Stimulated activated CD8-positive, alpha-beta memory T cell treated with anti-CD3 and anti-CD28 coated beads, Interleukin-7, amount 100 ng/mL, for 24 hours (primary cell): Measurements from ENCODE around the gene RITA1.
"Not testable (repeated sequence)": the region's sequence is repeated elsewhere in the genome, so short reads cannot be mapped to it uniquely, and the experiment has no call there.

Experiments
- DNase-seq: peaks from one replicate; pipeline ENCODE4 v3.0.0-alpha.2; 2020; ENCODE audit warnings: low read depth

Gene RITA1, protein sequence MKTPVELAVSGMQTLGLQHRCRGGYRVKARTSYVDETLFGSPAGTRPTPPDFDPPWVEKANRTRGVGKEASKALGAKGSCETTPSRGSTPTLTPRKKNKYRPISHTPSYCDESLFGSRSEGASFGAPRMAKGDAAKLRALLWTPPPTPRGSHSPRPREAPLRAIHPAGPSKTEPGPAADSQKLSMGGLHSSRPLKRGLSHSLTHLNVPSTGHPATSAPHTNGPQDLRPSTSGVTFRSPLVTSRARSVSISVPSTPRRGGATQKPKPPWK

GRCh38 chr12:113185180-113186032 is at the start of gene RITA1, which contains the start of gene DDX54:
TSS of gene RITA1 (plus strand) at chr12:113185721. CDS start at chr12:113186747, 1,026 bp downstream.
TSS of gene DDX54 (minus strand) at chr12:113185478. CDS start at chr12:113185451, 27 bp downstream.
- DNase-seq, result peak; percentile 66

DNA sequence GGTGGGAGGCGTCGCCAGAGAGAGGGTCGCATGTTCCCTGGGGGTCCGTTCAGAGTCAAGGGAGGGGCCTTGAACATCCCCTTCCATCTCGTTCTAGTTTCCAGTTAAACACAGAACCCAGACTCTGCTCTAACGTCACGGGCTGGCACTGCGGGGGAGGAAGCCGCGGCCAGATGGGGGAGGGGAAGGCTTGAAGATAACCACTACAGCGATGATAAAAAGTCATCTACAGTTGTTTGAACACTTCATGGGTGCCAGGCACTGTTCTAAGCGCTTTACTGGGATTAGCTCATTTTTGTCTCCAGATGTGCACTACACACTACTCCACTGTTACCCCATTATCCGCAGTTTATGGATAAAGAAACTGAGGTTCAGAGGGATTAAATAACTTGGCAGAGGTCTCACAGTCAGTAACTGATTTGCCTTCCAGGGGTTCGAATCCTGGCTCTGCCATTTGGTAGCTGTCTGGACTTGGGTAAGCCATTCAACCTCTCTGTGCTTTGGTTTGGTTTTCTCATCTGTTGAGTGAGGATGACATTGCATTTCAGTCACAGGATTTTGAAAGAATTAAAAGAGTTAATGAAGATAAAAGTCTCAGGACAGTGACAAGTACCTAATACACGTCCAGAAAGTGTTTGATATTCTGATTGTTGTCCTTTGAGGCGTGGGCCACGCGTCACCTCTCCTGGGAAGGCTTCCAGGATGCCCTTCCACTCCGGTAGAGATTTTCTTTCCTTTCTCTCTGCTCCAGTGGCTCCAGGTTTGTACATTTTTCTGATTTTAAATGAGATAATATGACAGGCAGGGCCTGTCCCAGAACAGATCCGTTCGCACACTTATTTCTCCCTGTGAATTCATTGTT is 49.2 kb upstream of the RITA1 start:
- peak; percentile 19 for DNase-seq

GRCh38 chr12:113136990-113137511 is 48.5 kb upstream of the RITA1 start:
- DNase-seq, result no peak

DNA sequence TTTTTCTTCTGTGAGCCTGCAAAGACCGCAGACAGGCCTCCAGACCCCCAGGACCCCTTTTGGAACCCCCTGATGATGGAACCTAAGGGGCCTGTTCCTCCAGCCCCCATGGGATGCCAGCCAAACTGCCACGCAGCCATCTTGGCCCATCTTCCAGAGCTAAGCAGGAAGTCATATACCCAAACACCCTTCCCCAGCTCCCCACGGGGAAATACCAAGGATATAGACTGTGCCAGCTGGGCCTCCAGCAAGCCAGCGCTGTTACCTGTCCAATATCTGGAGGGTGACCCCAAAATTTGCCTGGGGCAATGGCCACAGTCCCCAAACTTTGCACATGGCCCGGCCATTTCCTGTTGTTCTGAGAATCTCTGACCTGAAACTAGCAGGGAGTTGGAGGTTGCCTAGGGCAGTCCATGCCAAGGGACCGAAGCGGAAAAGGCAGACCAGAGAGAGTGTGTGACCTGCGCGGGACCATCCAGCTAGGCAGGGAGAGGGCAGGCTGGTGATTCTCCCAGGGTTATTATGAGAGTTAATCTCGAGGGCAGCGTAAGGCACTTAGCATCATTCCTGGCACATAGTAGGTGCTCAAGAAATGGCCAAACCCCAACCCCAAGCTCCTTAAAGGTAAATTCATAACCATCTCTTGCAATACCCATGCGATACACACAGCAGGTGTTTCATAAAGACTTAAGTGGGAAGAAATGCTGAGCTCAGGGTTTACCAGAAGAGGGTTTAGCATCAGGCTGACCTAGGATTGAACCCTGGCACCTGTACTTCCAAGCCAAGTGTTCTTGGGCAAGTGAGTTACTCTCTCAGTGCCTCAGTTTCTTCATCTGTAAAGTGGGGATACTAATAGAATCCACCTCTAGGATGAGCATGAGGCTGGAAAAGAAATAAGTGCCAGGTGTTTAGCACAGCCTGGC is 47.4 kb upstream of the RITA1 start:
- no peak for DNase-seq

DNA sequence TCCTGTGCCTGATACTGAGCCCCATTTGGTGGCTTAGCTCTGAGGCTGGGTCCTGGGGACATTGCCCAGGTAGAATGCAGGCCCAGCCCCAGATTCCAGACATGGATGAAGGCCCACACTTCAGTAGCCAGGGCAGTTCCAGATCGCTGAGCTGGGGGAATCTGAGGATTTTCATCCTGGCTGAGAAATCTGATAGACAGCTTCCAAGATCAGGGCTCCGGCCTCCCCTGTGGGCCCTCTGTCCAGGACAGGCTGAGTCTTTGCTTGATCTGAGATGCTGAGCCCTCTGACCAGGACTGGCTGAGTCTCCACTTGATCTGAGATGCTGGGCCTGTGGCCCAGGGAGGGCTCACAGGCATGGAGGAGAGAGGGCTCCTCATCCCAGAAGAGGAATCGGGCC is 46.7 kb upstream of the RITA1 start:
- no peak for DNase-seq

GRCh38 chr12:113140706-113141105 is 44.8 kb upstream of the RITA1 start:
- DNase-seq, result no peak

- DNase-seq, result not testable (repeated sequence)
Measured at GRCh38 chr12:113141716-113142115, 43.8 kb upstream of the RITA1 start.

DNA sequence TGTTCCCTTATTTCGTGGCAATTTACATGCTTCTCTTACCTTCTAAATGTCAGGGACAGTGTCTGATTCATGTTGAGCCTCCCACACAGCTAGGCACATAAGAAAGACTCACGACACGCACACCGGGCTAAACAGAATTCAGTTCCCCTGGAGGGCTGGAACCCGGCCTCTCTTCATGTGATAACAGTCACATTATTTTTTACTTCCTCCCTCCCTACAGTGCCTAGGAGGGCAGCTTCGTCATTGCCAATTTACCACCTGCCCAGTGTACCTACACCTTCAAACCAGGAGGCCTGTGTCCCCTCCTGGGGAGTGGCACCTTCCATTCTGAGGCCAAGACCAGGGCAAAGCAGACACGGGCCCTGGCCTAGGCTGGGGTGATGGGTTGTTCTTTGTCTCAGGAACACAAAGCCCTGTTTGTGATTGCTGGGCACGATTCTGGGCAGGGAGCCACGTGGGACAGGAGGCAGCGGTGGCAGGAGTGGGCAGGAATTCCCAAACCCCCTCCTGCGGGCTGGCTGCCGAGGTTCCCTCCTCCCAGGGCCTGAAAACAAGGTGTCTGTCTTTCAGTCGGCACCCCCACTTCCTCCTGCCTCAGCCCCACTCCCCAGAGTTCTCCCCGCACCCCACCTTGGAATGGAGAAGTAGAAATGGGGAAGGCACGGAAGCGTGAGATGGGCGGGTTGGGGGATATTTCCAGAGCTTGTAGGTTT is 43.2 kb upstream of the RITA1 start:
- DNase-seq, result no peak

DNA sequence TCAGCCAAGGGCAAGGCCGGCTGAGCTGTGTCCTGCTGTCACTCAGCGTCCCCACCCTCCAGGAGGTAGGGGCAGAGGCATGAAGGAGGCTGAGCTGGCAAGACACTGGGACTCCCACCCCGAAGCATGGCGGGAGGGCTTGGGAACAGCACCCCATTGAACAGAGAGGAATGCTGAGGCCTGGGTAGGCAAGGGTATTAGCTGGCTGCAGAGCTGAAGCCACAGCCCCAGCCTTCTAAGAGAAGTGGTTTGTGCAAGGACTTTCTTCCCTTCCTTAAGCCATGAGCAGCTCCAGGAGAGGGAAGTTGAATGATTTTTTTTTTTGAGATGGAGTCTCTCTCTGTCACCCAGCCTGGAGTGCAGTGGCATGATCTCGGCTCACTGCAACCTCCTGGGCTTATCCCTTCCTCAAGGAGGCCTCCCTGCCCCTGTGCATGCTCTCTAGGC is 42.6 kb upstream of the RITA1 start:
- no peak for DNase-seq

GRCh38 chr12:113143959-113144358 is 41.6 kb upstream of the RITA1 start:
- no peak for DNase-seq

DNA sequence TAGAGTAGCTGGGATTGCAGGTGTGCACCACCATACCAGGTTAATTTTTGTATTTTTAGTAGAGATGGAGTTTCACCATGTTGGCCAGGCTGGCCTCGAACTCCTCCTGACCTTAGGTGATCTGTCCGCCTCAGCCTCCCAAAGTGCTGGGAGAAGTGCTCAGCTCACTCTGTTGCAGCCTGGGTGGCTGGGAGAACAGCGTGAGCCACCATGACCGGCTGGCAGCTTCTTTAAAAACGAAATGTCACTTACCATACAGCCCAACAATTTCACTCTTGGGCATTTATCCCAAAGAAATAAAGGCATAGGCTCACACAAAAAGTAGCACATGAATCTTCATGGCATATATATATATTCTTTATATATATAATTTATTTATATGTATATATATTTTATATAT is 40.7 kb upstream of the RITA1 start:
- DNase-seq, result no peak

- no peak for DNase-seq
Measured at GRCh38 chr12:113145720-113146551, 39.6 kb upstream of the RITA1 start.

DNA sequence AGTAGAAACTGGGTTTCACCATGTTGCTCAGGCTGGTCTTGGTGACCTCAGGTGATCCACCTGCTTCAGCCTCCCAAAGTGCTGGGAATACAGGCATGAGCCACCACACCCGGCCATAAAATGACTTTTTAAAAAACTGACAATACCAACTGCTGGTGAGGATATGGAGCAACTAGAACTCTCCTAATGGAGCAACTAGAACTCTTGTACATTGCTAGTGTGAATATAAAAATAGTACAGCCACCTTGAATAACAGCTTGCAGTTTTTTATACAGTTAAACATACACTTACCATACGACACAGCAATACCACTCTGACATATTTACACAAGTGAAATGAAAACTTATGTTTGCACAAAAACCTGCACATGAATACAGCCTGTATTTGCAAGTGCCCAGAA is 38.5 kb upstream of the RITA1 start:
- DNase-seq, result no peak

- no peak for DNase-seq
Measured at GRCh38 chr12:113149361-113150150, 36.0 kb upstream of the RITA1 start, which contains the start of gene CFAP73. TSS of gene CFAP73 (plus strand) at chr12:113149724. CDS start at chr12:113149858, 134 bp downstream.

DNA sequence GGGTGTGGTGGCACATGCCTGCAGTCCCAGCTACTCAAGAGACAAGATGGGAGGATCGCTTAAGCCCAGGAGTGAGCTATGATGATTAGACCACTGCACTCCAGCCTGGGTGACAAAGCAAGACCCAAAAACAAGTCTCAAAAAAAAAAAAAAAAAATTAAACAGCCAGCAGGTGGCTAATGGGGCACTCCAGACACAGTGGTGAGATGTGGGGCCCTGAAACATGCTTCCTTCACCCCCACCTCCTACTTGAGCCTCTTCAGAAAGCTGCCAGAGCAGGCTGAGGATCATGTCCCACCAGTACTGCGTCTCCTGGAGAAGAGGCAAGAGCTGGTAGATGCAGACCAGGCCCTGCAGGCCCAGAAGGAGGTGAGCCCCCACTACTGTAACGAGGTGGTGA is 33.9 kb upstream of the RITA1 start:
- DNase-seq, result no peak

GRCh38 chr12:113152196-113152834 is 33.2 kb upstream of the RITA1 start:
- DNase-seq, result no peak

DNA sequence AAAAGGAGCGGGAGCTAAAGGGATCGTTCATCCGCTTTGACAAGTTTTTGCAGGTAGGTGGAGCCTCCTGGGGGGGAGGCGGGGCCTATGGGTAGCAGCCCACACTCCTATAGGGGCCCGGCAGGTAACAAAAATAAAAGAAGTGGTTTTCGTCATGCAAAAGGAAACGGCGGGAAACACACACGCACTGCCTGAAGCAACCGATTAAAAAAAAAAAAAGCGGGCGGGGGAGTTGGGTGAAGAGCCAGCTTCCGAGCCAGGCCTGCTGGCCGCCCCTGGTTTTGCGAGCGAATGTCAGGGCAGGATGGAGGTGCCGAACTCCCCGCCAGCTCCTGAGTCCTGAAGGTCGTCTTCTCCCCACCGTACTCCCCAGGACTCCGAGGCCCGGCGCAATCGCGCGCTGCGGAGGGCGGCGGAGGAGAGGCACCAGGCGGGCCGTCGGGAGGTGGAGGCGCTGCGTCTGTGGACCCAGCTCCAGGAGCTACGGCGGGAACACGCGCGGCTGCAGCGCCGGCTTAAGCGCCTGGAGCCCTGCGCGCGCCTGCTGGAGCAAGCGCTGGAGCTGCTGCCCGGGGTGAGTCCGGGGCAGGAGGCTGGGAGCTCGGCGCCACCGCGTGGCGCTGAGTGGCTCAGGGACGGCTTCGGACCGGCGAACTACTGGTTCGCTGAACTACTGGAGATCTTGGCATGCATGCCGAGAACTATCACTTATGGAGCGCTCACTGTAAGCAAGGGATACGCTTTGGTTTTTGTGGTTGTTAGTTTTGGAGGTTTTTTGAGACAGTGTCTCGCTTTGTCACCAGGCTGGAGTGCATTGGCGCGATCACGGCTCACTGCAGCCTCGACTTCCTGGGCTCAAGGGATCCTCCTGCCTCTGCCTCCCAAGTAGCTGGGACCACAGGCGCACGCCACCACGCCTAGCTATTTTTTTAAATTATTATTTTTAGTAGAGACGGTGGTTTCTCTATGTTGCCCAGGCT is 32.4 kb upstream of the RITA1 start:
- no peak for DNase-seq
